Measurements from ENCODE around the gene PPP2R3B. TPM values are rescaled to one million over a fixed set of nuclear protein-coding genes. Genes with fewer than 3 reads are reported as not detected.

Gene PPP2R3B
- total and polyA plus RNA-seq, 2 of the 13 experiments (the other 11 are each of a cell fraction or from before 2014, with no cell fraction given), result 17.0 to 21.4 TPM

DNA sequence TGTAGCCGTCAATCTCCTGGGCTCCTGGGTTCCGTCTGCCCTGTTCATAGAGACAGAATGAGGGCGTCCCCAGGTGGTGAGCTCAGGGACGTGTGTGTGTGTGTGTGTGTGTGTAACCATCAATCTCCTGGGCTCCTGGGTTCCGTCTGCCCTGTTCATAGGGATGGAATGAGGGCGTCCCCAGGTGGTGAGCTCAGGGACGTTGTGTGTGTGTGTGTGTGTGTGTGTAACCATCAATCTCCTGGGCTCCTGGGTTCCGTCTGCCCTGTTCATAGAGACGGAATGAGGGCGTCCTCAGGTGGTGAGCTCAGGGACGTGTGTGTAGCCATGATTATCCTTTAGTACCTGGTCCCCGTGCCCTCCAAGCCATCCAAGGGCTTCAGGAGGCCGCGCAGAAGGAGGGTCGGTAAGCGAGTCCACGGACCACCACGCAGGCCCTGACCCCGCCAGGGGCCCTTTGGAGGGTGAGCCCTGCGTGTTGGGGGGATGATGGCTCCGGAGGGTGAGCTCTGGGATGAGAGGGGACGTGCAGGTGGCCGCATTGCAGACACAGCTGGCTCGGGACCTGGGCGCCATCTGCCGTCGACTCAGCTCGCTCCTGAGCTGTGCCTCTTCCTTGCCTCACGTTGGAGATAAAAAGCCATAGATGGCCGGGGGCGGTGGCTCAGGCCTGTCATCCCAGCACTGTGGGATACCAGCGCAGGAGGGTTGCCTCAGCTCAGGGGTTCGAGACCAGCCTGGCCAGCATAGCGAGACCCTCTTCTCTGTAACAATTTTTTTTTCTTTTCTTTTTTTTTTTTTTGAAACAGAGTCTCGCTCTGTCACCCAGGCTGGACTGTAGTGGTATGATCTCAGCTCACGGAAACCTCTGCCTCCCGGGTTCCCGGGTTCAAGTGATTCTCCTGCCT is 62.7 kb downstream of the PPP2R3B start (continued):
- peak; percentile 24 for TF ChIP-seq HNRNPLL (IDR thresholded peaks at IDR 0.05; ENCODE audit: low read depth, low read length, poor library complexity, severe bottlenecking)
- TF ChIP-seq SRSF1 (optimal IDR thresholded peaks at IDR 0.05; ENCODE audit: low read depth, low read length), result no peak
- peak; percentile 100 for TF ChIP-seq ZNF646 (CRISPR knock-in tag; IDR thresholded peaks at IDR 0.05)
- TF ChIP-seq NFRKB (IDR thresholded peaks at IDR 0.05), result no peak
- TF ChIP-seq LBX2 (CRISPR knock-in tag; IDR thresholded peaks at IDR 0.05; ENCODE audit: borderline replicate concordance), result no peak
- peak; percentile 44; the same call in 1 of the 2 replicates for TF ChIP-seq ZNF605 (CRISPR knock-in tag; IDR thresholded peaks at IDR 0.05)
- peak; percentile 84 for TF ChIP-seq ZNF121 (CRISPR knock-in tag; IDR thresholded peaks at IDR 0.05)
- no peak for TF ChIP-seq ZNF564 (CRISPR knock-in tag; IDR thresholded peaks at IDR 0.05)
- no peak for TF ChIP-seq ZKSCAN1 (IDR thresholded peaks at IDR 0.05; ENCODE audit: low read length)
- TF ChIP-seq, protein P1, sequence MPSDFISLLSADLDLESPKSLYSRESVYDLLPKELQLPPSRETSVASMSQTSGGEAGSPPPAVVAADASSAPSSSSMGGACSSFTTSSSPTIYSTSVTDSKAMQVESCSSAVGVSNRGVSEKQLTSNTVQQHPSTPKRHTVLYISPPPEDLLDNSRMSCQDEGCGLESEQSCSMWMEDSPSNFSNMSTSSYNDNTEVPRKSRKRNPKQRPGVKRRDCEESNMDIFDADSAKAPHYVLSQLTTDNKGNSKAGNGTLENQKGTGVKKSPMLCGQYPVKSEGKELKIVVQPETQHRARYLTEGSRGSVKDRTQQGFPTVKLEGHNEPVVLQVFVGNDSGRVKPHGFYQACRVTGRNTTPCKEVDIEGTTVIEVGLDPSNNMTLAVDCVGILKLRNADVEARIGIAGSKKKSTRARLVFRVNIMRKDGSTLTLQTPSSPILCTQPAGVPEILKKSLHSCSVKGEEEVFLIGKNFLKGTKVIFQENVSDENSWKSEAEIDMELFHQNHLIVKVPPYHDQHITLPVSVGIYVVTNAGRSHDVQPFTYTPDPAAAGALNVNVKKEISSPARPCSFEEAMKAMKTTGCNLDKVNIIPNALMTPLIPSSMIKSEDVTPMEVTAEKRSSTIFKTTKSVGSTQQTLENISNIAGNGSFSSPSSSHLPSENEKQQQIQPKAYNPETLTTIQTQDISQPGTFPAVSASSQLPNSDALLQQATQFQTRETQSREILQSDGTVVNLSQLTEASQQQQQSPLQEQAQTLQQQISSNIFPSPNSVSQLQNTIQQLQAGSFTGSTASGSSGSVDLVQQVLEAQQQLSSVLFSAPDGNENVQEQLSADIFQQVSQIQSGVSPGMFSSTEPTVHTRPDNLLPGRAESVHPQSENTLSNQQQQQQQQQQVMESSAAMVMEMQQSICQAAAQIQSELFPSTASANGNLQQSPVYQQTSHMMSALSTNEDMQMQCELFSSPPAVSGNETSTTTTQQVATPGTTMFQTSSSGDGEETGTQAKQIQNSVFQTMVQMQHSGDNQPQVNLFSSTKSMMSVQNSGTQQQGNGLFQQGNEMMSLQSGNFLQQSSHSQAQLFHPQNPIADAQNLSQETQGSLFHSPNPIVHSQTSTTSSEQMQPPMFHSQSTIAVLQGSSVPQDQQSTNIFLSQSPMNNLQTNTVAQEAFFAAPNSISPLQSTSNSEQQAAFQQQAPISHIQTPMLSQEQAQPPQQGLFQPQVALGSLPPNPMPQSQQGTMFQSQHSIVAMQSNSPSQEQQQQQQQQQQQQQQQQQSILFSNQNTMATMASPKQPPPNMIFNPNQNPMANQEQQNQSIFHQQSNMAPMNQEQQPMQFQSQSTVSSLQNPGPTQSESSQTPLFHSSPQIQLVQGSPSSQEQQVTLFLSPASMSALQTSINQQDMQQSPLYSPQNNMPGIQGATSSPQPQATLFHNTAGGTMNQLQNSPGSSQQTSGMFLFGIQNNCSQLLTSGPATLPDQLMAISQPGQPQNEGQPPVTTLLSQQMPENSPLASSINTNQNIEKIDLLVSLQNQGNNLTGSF (CRISPR knock-in tag; IDR thresholded peaks at IDR 0.05), result no peak
- TF ChIP-seq ZNF124 (CRISPR knock-in tag; IDR thresholded peaks at IDR 0.05), result peak; percentile 15; the same call in 1 of the 2 replicates
- TF ChIP-seq FOXM1 (CRISPR knock-in tag; IDR thresholded peaks at IDR 0.05), result no peak
- TF ChIP-seq GMEB2 (CRISPR knock-in tag; IDR thresholded peaks at IDR 0.05; ENCODE audit: low read depth), result no peak
- TF ChIP-seq ZNF883 (CRISPR knock-in tag; IDR thresholded peaks at IDR 0.05; ENCODE audit: not compliant biosample characterization), result no peak
- 0 out of 2 replicates have a peak, but pooled peaks have one; percentile 44 for TF ChIP-seq ZNF468 (CRISPR knock-in tag; IDR thresholded peaks at IDR 0.05)

Data from HepG2 (cell line).